HG03175 (cell line): ENCODE data around the gene PRKCE.
A peak's percentile ranks its signal among the peaks of the same experiment; 100 is the strongest.

Experiments used
- ATAC-seq: cut with Tn5 transposase; IDR thresholded peaks from one replicate; pipeline ENCODE4 v1.9.1; 2021; ENCODE audit warnings: mild to moderate bottlenecking, moderate library complexity; ENCODE audit not compliant: unreplicated experiment

PRKCE gene

GRCh38 chr2:45979065-45979464 is 327.6 kb downstream of the PRKCE start:
- no peak for ATAC-seq

GRCh38 chr2:45980161-45980865 is 328.8 kb downstream of the PRKCE start:
- no peak for ATAC-seq

GRCh38 chr2:45981384-45981930 is 330.0 kb downstream of the PRKCE start:
- ATAC-seq, result no peak

- no peak for ATAC-seq
These were observed 330.6 kb downstream of the PRKCE start for GRCh38 chr2:45982096-45982495.

- no peak for ATAC-seq
These were observed 331.7 kb downstream of the PRKCE start for GRCh38 chr2:45983213-45983612.

GRCh38 chr2:45984366-45984765 is 332.9 kb downstream of the PRKCE start:
- ATAC-seq, result no peak

- ATAC-seq, result peak; percentile 57
These were observed 333.5 kb downstream of the PRKCE start for GRCh38 chr2:45984896-45985473.

GRCh38 chr2:45986509-45986908 is 335.0 kb downstream of the PRKCE start:
- no peak for ATAC-seq

GRCh38 chr2:45987856-45988255 is 336.4 kb downstream of the PRKCE start:
- ATAC-seq, result no peak

- no peak for ATAC-seq
These were observed 337.4 kb downstream of the PRKCE start for GRCh38 chr2:45988879-45989278.

- no peak for ATAC-seq
These were observed 338.7 kb downstream of the PRKCE start for GRCh38 chr2:45990131-45990530.

GRCh38 chr2:45992021-45992740 is 340.7 kb downstream of the PRKCE start:
- no peak for ATAC-seq

- no peak for ATAC-seq
These were observed 341.4 kb downstream of the PRKCE start for GRCh38 chr2:45992741-45993475.

GRCh38 chr2:45993476-45993991 is 342.1 kb downstream of the PRKCE start:
- ATAC-seq, result no peak

GRCh38 chr2:45994060-45994459 is 342.6 kb downstream of the PRKCE start:
- ATAC-seq, result no peak

- ATAC-seq, result no peak
These were observed 349.2 kb downstream of the PRKCE start for GRCh38 chr2:46000660-46001059.

- ATAC-seq, result no peak
These were observed 349.8 kb downstream of the PRKCE start for GRCh38 chr2:46001290-46001689.

- no peak for ATAC-seq
These were observed 350.4 kb downstream of the PRKCE start for GRCh38 chr2:46001741-46002506.

- no peak for ATAC-seq
These were observed 351.0 kb downstream of the PRKCE start for GRCh38 chr2:46002507-46002883.

GRCh38 chr2:46002947-46003346 is 351.5 kb downstream of the PRKCE start:
- ATAC-seq, result no peak
